DND-41 (cell line): Measurements from ENCODE around the gene HSF4.

Experiments
- CTCF ChIP-seq: IDR thresholded peaks from 2 replicates; pipeline ENCODE4 v1.5.1; 2012; ENCODE audit warnings: borderline replicate concordance, low read length, moderate library complexity, mild to moderate bottlenecking; ENCODE audit not compliant: poor library complexity, severe bottlenecking; ENCODE audit errors: extremely low read depth
- EZH2 ChIP-seq: IDR thresholded peaks from 3 replicates; pipeline ENCODE4 v1.6.1; 2012; ENCODE audit warnings: borderline replicate concordance, low read depth, mild to moderate bottlenecking, moderate library complexity, low read length, inconsistent platforms; ENCODE audit not compliant: severe bottlenecking

- no peak for TF ChIP-seq CTCF
- TF ChIP-seq EZH2: no peak
These were observed 51.2 kb downstream of the HSF4 start for GRCh38 chr16:67215706-67216105.
